OCI-M2 (cell line): Measurements from ENCODE around the gene CMC4.

Source experiments
- DNase-seq: peaks from one replicate; lab custom pipeline; 2025; ENCODE audit not compliant: unreplicated experiment; lab: John Stamatoyannopoulos, UW

CMC4 gene

GRCh38 chrX:155070975-155071693, at the start of gene CMC4, which contains the start of the genes BRCC3 and MTCP1:
Gene CMC4 (minus strand): TSS chrX:155071136. CDS start chrX:155064023, 7,113 bp downstream.
Gene BRCC3 (plus strand): TSS chrX:155071508. CDS start chrX:155071528, 20 bp downstream.
Gene MTCP1 (minus strand): TSS chrX:155071136. CDS start chrX:155066010, 5,126 bp downstream.
- DNase-seq = no peak

GRCh38 chrX:155115174-155115819, 44.4 kb upstream of the CMC4 start:
- DNase-seq = no peak

GRCh38 chrX:155113097-155113496, 42.2 kb upstream of the CMC4 start:
- no peak for DNase-seq

- DNase-seq = no peak
Measured at GRCh38 chrX:155112171-155112570, 41.2 kb upstream of the CMC4 start.

- no peak for DNase-seq
Measured at GRCh38 chrX:155108427-155108826, 37.5 kb upstream of the CMC4 start.

- DNase-seq = no peak
Measured at GRCh38 chrX:155105919-155106318, 35.0 kb upstream of the CMC4 start.

- DNase-seq = no peak
Measured at GRCh38 chrX:155094468-155095061, 23.6 kb upstream of the CMC4 start.

- DNase-seq = no peak
Measured at GRCh38 chrX:155086961-155087735, 16.2 kb upstream of the CMC4 start.

- DNase-seq = no peak
Measured at GRCh38 chrX:155086202-155086840, 15.4 kb upstream of the CMC4 start.

GRCh38 chrX:155071694-155072280, 851 bp upstream of the CMC4 start:
- no peak for DNase-seq

GRCh38 chrX:155070663-155070974, 317 bp downstream of the CMC4 start:
- DNase-seq = no peak

- no peak for DNase-seq
Measured at GRCh38 chrX:155070038-155070437, 898 bp downstream of the CMC4 start.

GRCh38 chrX:155069414-155069813, 1.5 kb downstream of the CMC4 start:
- no peak for DNase-seq

- no peak for DNase-seq
Measured at GRCh38 chrX:155068165-155068564, 2.8 kb downstream of the CMC4 start.

GRCh38 chrX:155065035-155065734, 5.8 kb downstream of the CMC4 start:
- DNase-seq = no peak

- DNase-seq = no peak
Measured at GRCh38 chrX:155061760-155062159, 9.2 kb downstream of the CMC4 start.

GRCh38 chrX:155056877-155057792, 13.8 kb downstream of the CMC4 start:
- no peak for DNase-seq

GRCh38 chrX:155056471-155056870, 14.5 kb downstream of the CMC4 start:
- DNase-seq = no peak

GRCh38 chrX:155055494-155055893, 15.4 kb downstream of the CMC4 start:
- no peak for DNase-seq
